Measurements from ENCODE around the gene TANGO2. TPM values are rescaled to one million over a fixed set of nuclear protein-coding genes. Genes with fewer than 3 reads are reported as not detected.

The TANGO2 gene
- total and polyA plus RNA-seq, 9 of the 15 experiments (the other 6 are each of a cell fraction or from before 2014, with no cell fraction given) = 15.5 to 94.9 (median 70.1) TPM

GRCh38 chr22:20076627-20077172 lies 55.8 kb downstream of the TANGO2 start (continued):
- TF ChIP-seq E2F1 (CRISPR knock-in tag; IDR thresholded peaks at IDR 0.05) (peak; percentile 53; the same call in 1 of the 2 replicates), TBL1XR1 (IDR thresholded peaks at IDR 0.05; ENCODE audit: low read length in 2 of 2) (0 out of 4 replicates have a peak, but pooled peaks of 1 of the 2 experiments have one; percentile 29), STAT6 (CRISPR knock-in tag; IDR thresholded peaks at IDR 0.05) (peak; percentile 85; the same call in 1 of the 2 replicates), NR4A1 (CRISPR knock-in tag; IDR thresholded peaks at IDR 0.05) (no peak), NR4A1 (tag; IDR thresholded peaks at IDR 0.05) (0 out of 2 replicates have a peak, but pooled peaks have one; percentile 61), EP300 (IDR thresholded peaks at IDR 0.05; ENCODE audit: low read length) (peak; percentile 61; the same call in 1 of the 2 replicates), ATF2 (CRISPR knock-in tag; IDR thresholded peaks at IDR 0.05) (no peak), TEAD1 (CRISPR knock-in tag; IDR thresholded peaks at IDR 0.05) (peak in 1 of 2 experiments; percentile 54; a peak in 1 of 4 replicates), CTCF (IDR thresholded peaks at IDR 0.05 in 2 of 3, conservative IDR thresholded peaks at IDR 0.05 in 1 of 3; ENCODE audit: insufficient read depth in 2 of 3, low read depth in 1 of 3, low read length in 3 of 3) (peak; percentile 24 to 50 (median 39); a peak in 5 of 6 replicates), MAZ (CRISPR knock-in tag; conservative IDR thresholded peaks at IDR 0.05 in 1 of 2, IDR thresholded peaks at IDR 0.05 in 1 of 2) (peak in 1 of 2 experiments; percentile 49; a peak in 1 of 4 replicates), HNRNPL (IDR thresholded peaks at IDR 0.05; ENCODE audit: low read depth, low read length) (peak; percentile 53; the same call in 1 of the 2 replicates), ZNF395 (CRISPR knock-in tag; IDR thresholded peaks at IDR 0.05) (no peak), IRF9 (tag; IDR thresholded peaks at IDR 0.05) (0 out of 2 replicates have a peak, but pooled peaks have one; percentile 7), ATF4 (CRISPR knock-in tag; IDR thresholded peaks at IDR 0.05) (peak; percentile 35; the same call in 1 of the 2 replicates)

All from K562 (cell line).